GM18873 (cell line): ENCODE data around the gene ARL14EP.

ENCODE experiments used
- ATAC-seq: cut with Tn5 transposase; IDR thresholded peaks from one replicate; pipeline ENCODE4 v1.9.1; 2021; ENCODE audit warnings: mild to moderate bottlenecking, moderate library complexity, moderate number of reproducible peaks; ENCODE audit not compliant: unreplicated experiment, low FRiP score

The ARL14EP gene

DNA sequence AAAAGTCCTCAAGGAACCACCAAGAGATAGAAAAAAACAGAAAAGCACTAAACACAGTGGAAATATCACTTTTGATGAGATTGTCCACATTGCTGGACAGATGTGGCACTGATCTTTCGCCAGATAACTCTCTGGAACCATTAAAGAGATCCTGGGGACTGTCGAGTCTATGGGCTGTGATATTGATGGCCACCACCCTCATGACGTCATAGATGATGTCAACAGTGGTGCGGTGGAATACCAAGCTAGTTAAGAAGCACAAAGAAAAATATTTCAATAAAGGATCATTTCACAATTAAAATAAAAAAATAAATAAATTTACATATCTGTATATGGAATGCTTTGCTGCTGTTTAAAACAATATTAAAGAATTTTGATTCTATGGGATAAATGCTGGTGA is 45.5 kb downstream of the ARL14EP start:
- no peak for ATAC-seq

DNA sequence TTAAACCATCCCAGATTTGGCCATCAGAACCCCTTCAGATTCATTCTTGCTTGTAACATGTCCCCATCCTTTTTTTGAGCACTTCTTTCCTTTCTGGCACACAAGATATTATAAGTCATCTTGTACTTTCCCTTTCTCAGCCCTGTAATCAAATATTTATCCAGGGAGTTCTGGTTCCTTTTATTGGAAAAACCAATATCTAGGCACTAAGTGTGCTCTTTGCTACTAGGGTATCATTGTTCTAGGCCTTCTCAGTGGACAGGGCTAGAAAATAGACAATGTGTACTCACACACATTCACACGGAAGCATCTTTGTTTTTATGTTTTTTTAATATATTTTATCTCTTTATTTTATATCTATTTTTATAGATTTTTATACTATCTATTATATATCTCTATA is 47.3 kb downstream of the ARL14EP start:
- no peak for ATAC-seq

DNA sequence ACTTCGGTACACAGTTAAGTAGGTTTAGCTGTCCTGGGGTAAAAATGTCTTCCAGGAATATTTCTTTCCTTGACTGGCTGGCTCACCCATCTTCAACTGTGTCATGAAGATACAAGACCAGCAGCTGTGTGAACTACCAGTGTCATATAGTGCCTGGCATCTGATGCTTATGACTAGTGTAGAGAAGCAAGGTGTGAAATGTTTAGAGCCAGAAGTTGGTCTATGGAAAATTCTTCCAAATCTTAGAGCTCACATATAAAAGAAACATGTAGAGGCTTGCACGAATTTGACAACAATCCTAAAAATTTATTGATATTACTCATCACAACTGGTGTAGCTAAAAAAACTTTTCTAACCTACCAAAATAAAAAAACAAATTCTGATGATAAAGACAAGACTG is 54.4 kb downstream of the ARL14EP start:
- ATAC-seq = no peak

DNA sequence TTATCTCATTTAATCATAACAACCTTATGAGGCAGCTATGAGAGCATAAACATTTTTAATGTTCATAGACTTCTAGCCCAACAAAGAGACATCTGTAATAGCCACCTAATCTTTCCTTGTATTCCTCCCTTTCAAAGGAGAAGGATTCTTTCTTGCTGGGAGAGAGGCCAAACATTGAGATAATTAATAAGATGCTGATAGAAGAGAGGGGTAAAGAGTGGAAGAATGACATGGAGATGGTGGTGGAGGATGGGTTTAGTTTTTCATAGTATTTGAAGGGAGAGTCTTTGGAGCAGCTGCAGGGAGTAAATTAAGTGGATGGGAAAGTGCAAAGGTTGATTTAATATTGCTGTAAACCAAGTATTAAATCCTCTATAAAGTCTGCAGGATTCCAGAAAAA is 57.9 kb downstream of the ARL14EP start:
- ATAC-seq = no peak

DNA sequence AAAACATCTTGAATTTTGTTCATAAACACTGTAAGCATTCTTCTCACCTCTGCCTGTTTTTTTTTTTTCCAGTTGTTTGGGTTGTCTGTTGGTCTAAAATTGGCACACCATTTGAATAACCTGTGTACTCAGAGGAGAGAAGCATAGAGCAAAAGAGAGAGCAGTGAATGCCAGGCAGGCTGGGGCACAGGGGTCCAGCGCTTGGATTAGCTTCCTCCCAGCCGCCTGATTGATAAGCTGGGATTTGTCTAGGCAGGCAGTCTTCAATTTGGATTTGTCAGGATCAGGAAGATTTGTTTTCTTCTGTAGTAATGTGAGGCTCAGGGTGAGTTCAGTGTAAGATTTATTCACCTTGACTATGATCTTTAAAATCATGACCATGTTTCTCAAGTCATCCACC is 59.0 kb downstream of the ARL14EP start:
- ATAC-seq = no peak
